Testis (tissue), 2 donors: ENCODE data around the gene SPCS3.

ENCODE experiments used
- POLR2A ChIP-seq: fragments of 450-650 bp; IDR thresholded peaks from one replicate; pipeline ENCODE4 v1.6.1; 2017; ENCODE audit warnings: antibody characterized with exemption, mild to moderate bottlenecking, moderate library complexity
- TF ChIP-seq, protein P1 (sequence below), 3 experiments: fragments of 450-650 bp in 2 of 3; fragments of 200-600 bp in 1 of 3; sonication (generic) in 1 of 3; IDR thresholded peaks; one replicate each; pipeline ENCODE4 v1.5.1; 2016 to 2019; ENCODE audit warnings: antibody characterized with exemption in 3 of 3, mild to moderate bottlenecking in 2 of 3, moderate library complexity in 1 of 3

- TF ChIP-seq, protein P1, sequence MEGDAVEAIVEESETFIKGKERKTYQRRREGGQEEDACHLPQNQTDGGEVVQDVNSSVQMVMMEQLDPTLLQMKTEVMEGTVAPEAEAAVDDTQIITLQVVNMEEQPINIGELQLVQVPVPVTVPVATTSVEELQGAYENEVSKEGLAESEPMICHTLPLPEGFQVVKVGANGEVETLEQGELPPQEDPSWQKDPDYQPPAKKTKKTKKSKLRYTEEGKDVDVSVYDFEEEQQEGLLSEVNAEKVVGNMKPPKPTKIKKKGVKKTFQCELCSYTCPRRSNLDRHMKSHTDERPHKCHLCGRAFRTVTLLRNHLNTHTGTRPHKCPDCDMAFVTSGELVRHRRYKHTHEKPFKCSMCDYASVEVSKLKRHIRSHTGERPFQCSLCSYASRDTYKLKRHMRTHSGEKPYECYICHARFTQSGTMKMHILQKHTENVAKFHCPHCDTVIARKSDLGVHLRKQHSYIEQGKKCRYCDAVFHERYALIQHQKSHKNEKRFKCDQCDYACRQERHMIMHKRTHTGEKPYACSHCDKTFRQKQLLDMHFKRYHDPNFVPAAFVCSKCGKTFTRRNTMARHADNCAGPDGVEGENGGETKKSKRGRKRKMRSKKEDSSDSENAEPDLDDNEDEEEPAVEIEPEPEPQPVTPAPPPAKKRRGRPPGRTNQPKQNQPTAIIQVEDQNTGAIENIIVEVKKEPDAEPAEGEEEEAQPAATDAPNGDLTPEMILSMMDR (IDR thresholded peaks at IDR 0.05), result no peak
- TF ChIP-seq POLR2A, result no peak
These were observed 39.8 kb downstream of the SPCS3 start for GRCh38 chr4:176359590-176359989.
